ENCODE measurements around the gene ENOSF1. TPM values are rescaled to one million over a fixed set of nuclear protein-coding genes. Genes with fewer than 3 reads are reported as not detected.

Gene ENOSF1
- total and polyA plus RNA-seq, 2 donors (not counting 1 experiment from before 2014, with no cell fraction given) = 8.2 to 23.3 TPM

DNA sequence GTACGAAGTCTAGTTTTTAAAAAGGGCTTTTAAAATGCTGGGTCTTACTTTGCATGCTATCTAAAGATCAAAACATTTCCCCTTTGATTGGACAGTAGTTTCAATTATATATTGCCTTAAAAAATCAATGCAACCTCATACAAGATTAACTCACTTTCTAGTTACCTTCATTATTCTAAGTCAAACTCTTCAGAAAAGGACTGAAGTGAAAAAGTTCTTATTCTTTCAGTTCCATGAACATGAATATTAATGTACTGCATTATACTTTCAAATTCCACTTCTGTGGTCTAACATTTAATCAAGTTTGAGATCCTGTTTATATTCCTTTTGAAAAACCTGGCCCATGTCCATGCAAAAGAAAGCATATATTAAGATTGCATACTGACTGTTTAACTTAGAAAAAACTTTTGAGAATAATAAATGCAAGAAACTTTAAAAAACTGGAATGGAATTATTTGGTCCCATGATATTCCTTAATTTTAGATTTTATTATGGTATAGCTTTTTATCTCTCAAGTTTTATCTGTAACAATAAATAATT lies 11.2 kb upstream of the ENOSF1 start:
- no peaks in the 10 kb centered on the region for H4K20me1 ChIP-seq (ENCODE audit: control insufficient read depth, extremely low read depth, insufficient read depth, low read length)
- H3K9ac ChIP-seq (ENCODE audit: insufficient read depth, low read length) = no peak overlapping the region
- H2AFZ ChIP-seq (ENCODE audit: low read length) = no peak overlapping the region
- TF ChIP-seq, protein P1, sequence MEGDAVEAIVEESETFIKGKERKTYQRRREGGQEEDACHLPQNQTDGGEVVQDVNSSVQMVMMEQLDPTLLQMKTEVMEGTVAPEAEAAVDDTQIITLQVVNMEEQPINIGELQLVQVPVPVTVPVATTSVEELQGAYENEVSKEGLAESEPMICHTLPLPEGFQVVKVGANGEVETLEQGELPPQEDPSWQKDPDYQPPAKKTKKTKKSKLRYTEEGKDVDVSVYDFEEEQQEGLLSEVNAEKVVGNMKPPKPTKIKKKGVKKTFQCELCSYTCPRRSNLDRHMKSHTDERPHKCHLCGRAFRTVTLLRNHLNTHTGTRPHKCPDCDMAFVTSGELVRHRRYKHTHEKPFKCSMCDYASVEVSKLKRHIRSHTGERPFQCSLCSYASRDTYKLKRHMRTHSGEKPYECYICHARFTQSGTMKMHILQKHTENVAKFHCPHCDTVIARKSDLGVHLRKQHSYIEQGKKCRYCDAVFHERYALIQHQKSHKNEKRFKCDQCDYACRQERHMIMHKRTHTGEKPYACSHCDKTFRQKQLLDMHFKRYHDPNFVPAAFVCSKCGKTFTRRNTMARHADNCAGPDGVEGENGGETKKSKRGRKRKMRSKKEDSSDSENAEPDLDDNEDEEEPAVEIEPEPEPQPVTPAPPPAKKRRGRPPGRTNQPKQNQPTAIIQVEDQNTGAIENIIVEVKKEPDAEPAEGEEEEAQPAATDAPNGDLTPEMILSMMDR (conservative IDR thresholded peaks at IDR 0.05 in 1 of 2, IDR thresholded peaks at IDR 0.05 in 1 of 2; ENCODE audit: low read depth in 1 of 2, low read length in 2 of 2) = no peak
- TF ChIP-seq EZH2 (IDR thresholded peaks at IDR 0.05; ENCODE audit: low read length, missing control alignments) = no peak
- no peaks in the 10 kb centered on the region for H3K36me3 ChIP-seq (ENCODE audit: control insufficient read depth, insufficient read depth, low read length)
- H3K27me3 ChIP-seq (ENCODE audit: control insufficient read depth, insufficient read depth, low read length) = no peaks in the 10 kb centered on the region
- no peaks in the 10 kb centered on the region for H3K9me3 ChIP-seq (ENCODE audit: control insufficient read depth, insufficient read depth, low read depth, low read length)
- H3K27ac ChIP-seq (ENCODE audit: insufficient read depth, low read length) = no peak overlapping the region
- peak in 1 of 2 donors; percentile 10 for DNase-seq (ENCODE audit: low read depth in 2 of 2)
- no peak overlapping the region for H3K4me2 ChIP-seq (ENCODE audit: extremely low read depth, insufficient read depth, low read length)
- no peak overlapping the region for H3K4me3 ChIP-seq (replicated peaks in 1 of 4; ENCODE audit: control extremely low read depth in 1 of 4, insufficient read depth in 1 of 4, low read depth in 3 of 4, low read length in 4 of 4)
- H3K79me2 ChIP-seq (ENCODE audit: control insufficient read depth, insufficient read depth, low read length) = no peaks in the 10 kb centered on the region
- no peaks in the 10 kb centered on the region for H3K4me1 ChIP-seq (ENCODE audit: control insufficient read depth, extremely low read depth, insufficient read depth, low read length)

DNA sequence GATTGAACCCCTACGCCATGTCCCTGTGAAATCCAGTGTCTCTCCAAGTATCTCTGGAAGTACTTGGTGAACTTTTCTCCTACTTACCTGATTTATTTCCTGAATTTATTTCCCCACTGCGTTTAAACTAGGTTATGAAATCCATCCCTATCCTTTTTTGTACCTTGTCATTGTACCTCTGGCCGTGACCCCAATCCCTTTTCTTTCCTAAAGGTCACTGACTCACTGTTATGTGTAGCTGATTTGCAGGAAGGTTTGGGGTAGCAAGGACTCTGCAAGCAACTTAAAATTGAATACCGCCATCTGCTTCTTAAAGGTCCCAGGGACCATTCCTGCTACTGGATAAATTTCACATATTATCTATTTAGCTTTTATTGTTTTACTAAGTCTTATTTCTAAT lies 4.6 kb upstream of the ENOSF1 start:
- Histone ChIP-seq H4K20me1 (ENCODE audit: control insufficient read depth, extremely low read depth, insufficient read depth, low read length) (no peaks in the 10 kb centered on the region), H3K9ac (ENCODE audit: insufficient read depth, low read length) (no peak overlapping the region), H3K4me2 (ENCODE audit: extremely low read depth, insufficient read depth, low read length) (no peak overlapping the region), H3K9me3 (ENCODE audit: control insufficient read depth, insufficient read depth, low read depth, low read length) (no peaks in the 10 kb centered on the region), H3K27ac (ENCODE audit: insufficient read depth, low read length) (no peak overlapping the region), H3K79me2 (ENCODE audit: control insufficient read depth, insufficient read depth, low read length) (no peaks in the 10 kb centered on the region), H2AFZ (ENCODE audit: low read length) (no peak overlapping the region), H3K4me1 (ENCODE audit: control insufficient read depth, extremely low read depth, insufficient read depth, low read length) (no peaks in the 10 kb centered on the region), H3K27me3 (ENCODE audit: control insufficient read depth, insufficient read depth, low read length) (no peaks in the 10 kb centered on the region), H3K36me3 (ENCODE audit: control insufficient read depth, insufficient read depth, low read length) (no peaks in the 10 kb centered on the region), H3K4me3 (replicated peaks in 1 of 4; ENCODE audit: control extremely low read depth in 1 of 4, insufficient read depth in 1 of 4, low read depth in 3 of 4, low read length in 4 of 4) (no peak overlapping the region)
- no peak for DNase-seq (ENCODE audit: low read depth in 2 of 2)
- TF ChIP-seq, protein P1 (conservative IDR thresholded peaks at IDR 0.05 in 1 of 2, IDR thresholded peaks at IDR 0.05 in 1 of 2; ENCODE audit: low read depth in 1 of 2, low read length in 2 of 2) = no peak
- TF ChIP-seq EZH2 (IDR thresholded peaks at IDR 0.05; ENCODE audit: low read length, missing control alignments) = no peak

DNA sequence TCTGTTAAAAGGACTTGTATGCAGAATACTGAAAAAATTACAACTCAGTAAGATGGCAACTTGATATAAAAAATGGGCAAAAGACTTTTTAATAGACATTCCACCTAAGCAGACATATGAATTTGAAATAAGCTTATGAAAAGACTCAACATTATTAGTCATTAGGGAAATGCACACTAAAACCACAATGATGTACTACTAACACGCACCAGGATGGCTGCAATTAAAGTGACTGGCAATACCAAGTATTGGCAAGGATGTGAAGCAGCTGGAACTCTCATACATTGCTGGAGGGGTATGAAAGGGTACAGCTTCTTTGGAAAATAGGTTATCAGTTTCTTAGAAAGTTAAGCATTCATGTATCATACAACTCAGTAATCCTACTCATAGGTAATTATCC lies 3.2 kb upstream of the ENOSF1 start:
- no peak for TF ChIP-seq EZH2 (IDR thresholded peaks at IDR 0.05; ENCODE audit: low read length, missing control alignments)
- TF ChIP-seq, protein P1 (conservative IDR thresholded peaks at IDR 0.05 in 1 of 2, IDR thresholded peaks at IDR 0.05 in 1 of 2; ENCODE audit: low read depth in 1 of 2, low read length in 2 of 2) = no peak
- Histone ChIP-seq H3K9me3 (ENCODE audit: control insufficient read depth, insufficient read depth, low read depth, low read length) (no peaks in the 10 kb centered on the region), H3K27me3 (ENCODE audit: control insufficient read depth, insufficient read depth, low read length) (no peaks in the 10 kb centered on the region), H2AFZ (ENCODE audit: low read length) (no peak overlapping the region), H3K9ac (ENCODE audit: insufficient read depth, low read length) (no peak overlapping the region), H3K4me2 (ENCODE audit: extremely low read depth, insufficient read depth, low read length) (no peak overlapping the region), H3K4me1 (ENCODE audit: control insufficient read depth, extremely low read depth, insufficient read depth, low read length) (no peaks in the 10 kb centered on the region), H3K36me3 (ENCODE audit: control insufficient read depth, insufficient read depth, low read length) (no peaks in the 10 kb centered on the region), H3K4me3 (replicated peaks in 1 of 4; ENCODE audit: control extremely low read depth in 1 of 4, insufficient read depth in 1 of 4, low read depth in 3 of 4, low read length in 4 of 4) (no peak overlapping the region), H3K27ac (ENCODE audit: insufficient read depth, low read length) (no peak overlapping the region), H4K20me1 (ENCODE audit: control insufficient read depth, extremely low read depth, insufficient read depth, low read length) (no peaks in the 10 kb centered on the region), H3K79me2 (ENCODE audit: control insufficient read depth, insufficient read depth, low read length) (no peaks in the 10 kb centered on the region)
- peak; percentile 75 to 80 for DNase-seq (ENCODE audit: low read depth in 2 of 2)
